GM12878 (cell line): Measurements from ENCODE around the gene MAML2. TPM values are rescaled to one million over a fixed set of nuclear protein-coding genes. Genes with fewer than 3 reads are reported as not detected.

ENCODE experiments used
- ATAC-seq: fragments of 200-7000 bp; cut with Tn5 transposase; 3 replicates; pipeline ENCODE4 v1.9.1; 2020; ENCODE audit warnings: mild to moderate bottlenecking, moderate library complexity
- BruUV-seq: library from RNA; stranded (reverse); fragments of 400-500 nt; replicated peaks from 2 replicates; lab custom pipeline; 2021; lab: Mats Ljungman, UMichigan
- CTCF ChIA-PET: fragments of 300-600 bp; sonication (Branson Sonifier 250); formaldehyde crosslinking; extraction: SDS; loops from one replicate; lab custom pipeline; 2021; ENCODE audit warnings: inconsistent platforms; lab: Yijun Ruan, JAX
- POLR2A ChIA-PET: fragments of 350-600 bp; formaldehyde crosslinking; extraction: SDS; loops from one replicate; lab custom pipeline; 2021; ENCODE audit warnings: inconsistent platforms; lab: Charles Lee
- RAD21 ChIA-PET: fragments of 300-600 bp; sonication (Branson Sonifier 250); formaldehyde crosslinking; loops from one replicate; lab custom pipeline; 2023; ENCODE audit warnings: antibody characterized with exemption; ENCODE audit not compliant: unreplicated experiment; lab: Charles Lee
- SMC1A ChIA-PET: fragments of 300-600 bp; sonication (Branson Sonifier 250); formaldehyde crosslinking; loops from one replicate; lab custom pipeline; 2023; ENCODE audit not compliant: unreplicated experiment, uncharacterized antibody; lab: Charles Lee
- DNase-seq: peaks from one replicate; pipeline ENCODE4 v3.0.0-alpha.2; 2011; ENCODE audit warnings: low read depth, low spot score
- FAIRE-seq: peaks from 3 replicates; lab custom pipeline; 2011; peaks lifted over from hg19 to GRCh38; lab: Jason Lieb, UNC
- H2AFZ ChIP-seq: 2 replicates; pipeline ENCODE4 v1.6.0; 2011; ENCODE audit warnings: low read depth, low read length, control low read depth; ENCODE audit not compliant: control insufficient read depth
- H3K27ac ChIP-seq: 2 replicates; pipeline ENCODE4 v1.5.1; 2011; ENCODE audit warnings: control low read depth; ENCODE audit not compliant: control insufficient read depth, insufficient read depth
- H3K27me3 ChIP-seq, 2 experiments: replicated peaks in 1 of 2; 2 replicates each; pipeline versions ENCODE4 v1.6.0 to v1.6.1; 2011; ENCODE audit warnings: low read length in 1 of 2; ENCODE audit not compliant: control insufficient read depth in 2 of 2, insufficient read depth in 2 of 2
- H3K36me3 ChIP-seq, 2 experiments: 2 replicates each; pipeline ENCODE4 v1.5.1; 2011; ENCODE audit warnings: low read length in 1 of 2; ENCODE audit not compliant: control insufficient read depth in 2 of 2, insufficient read depth in 2 of 2
- H3K4me1 ChIP-seq: 2 replicates; pipeline ENCODE4 v1.6.1; 2011; ENCODE audit warnings: mild to moderate bottlenecking, low read length, moderate library complexity, mixed read lengths; ENCODE audit not compliant: control insufficient read depth, insufficient read depth
- H3K4me2 ChIP-seq: 2 replicates; pipeline ENCODE4 v1.6.0; 2011; ENCODE audit warnings: control low read depth; ENCODE audit not compliant: control insufficient read depth, insufficient read depth
- H3K4me3 ChIP-seq: fragments of 200-600 bp; sonication (generic); 2 replicates; pipeline ENCODE4 v1.5.1; 2016
- H3K79me2 ChIP-seq: 2 replicates; pipeline ENCODE4 v1.6.0; 2011; ENCODE audit warnings: low read length; ENCODE audit not compliant: control insufficient read depth, insufficient read depth
- H3K9ac ChIP-seq: 2 replicates; pipeline ENCODE4 v1.8.0; 2011; ENCODE audit warnings: low read length, control low read depth, mixed read lengths; ENCODE audit not compliant: control insufficient read depth, insufficient read depth
- H3K9me3 ChIP-seq: replicated peaks from 3 replicates; pipeline ENCODE4 v1.5.1; 2011; ENCODE audit warnings: mild to moderate bottlenecking, low read length; ENCODE audit not compliant: control insufficient read depth, insufficient read depth
- H4K20me1 ChIP-seq: 2 replicates; pipeline ENCODE4 v1.6.0; 2011; ENCODE audit not compliant: control insufficient read depth, insufficient read depth
- DPF2 ChIP-seq: fragments of 450-650 bp; IDR thresholded peaks from 2 replicates; pipeline ENCODE4 v1.6.1; 2017; ENCODE audit warnings: mild to moderate bottlenecking
- ELK1 ChIP-seq: IDR thresholded peaks from 2 replicates; pipeline ENCODE4 v1.6.1; 2012; ENCODE audit warnings: low read depth, low read length, improper control_type of control experiment
- EP300 ChIP-seq, 2 experiments: fragments of 150-350 bp in 1 of 2; IDR thresholded peaks; 2 replicates each; pipeline ENCODE4 v1.6.1; 2011 to 2012; ENCODE audit warnings: low read depth in 2 of 2, low read length in 2 of 2, borderline replicate concordance in 1 of 2, improper control_type of control experiment in 1 of 2, inconsistent platforms in 1 of 2; ENCODE audit not compliant: control insufficient read depth in 1 of 2
- FOXM1 ChIP-seq: IDR thresholded peaks from 2 replicates; pipeline ENCODE4 v1.6.1; 2012; ENCODE audit warnings: low read depth, mild to moderate bottlenecking, inconsistent platforms, low read length, moderate library complexity
- HDAC2 ChIP-seq: fragments of 200-600 bp; sonication (generic); IDR thresholded peaks from 2 replicates; pipeline ENCODE4 v1.6.1; 2017
- IRF3 ChIP-seq: fragments of 450-650 bp; IDR thresholded peaks from 2 replicates; pipeline ENCODE4 v1.6.1; 2014; ENCODE audit warnings: mild to moderate bottlenecking
- MXI1 ChIP-seq: fragments of 150-350 bp; IDR thresholded peaks from 2 replicates; pipeline ENCODE4 v1.6.1; 2011; ENCODE audit warnings: low read depth, mild to moderate bottlenecking, inconsistent platforms, low read length, improper control_type of control experiment
- NRF1 ChIP-seq: conservative IDR thresholded peaks from 2 replicates; pipeline ENCODE4 v1.6.1; 2011; ENCODE audit warnings: mild to moderate bottlenecking, low read depth, low read length, improper control_type of control experiment
- POLR2AphosphoS2 ChIP-seq: IDR thresholded peaks from 2 replicates; pipeline ENCODE4 v1.6.1; 2011; ENCODE audit warnings: low read depth, mild to moderate bottlenecking, low read length, improper control_type of control experiment, moderate library complexity
- RB1 ChIP-seq: fragments of 450-650 bp; formaldehyde crosslinking; IDR thresholded peaks from 2 replicates; pipeline ENCODE4 v1.6.1; 2017; ENCODE audit warnings: mild to moderate bottlenecking, borderline replicate concordance
- STAT1 ChIP-seq: fragments of 450-650 bp; conservative IDR thresholded peaks from 2 replicates; pipeline ENCODE4 v1.6.1; 2014; ENCODE audit warnings: antibody characterized with exemption, mild to moderate bottlenecking
- SUPT20H ChIP-seq: IDR thresholded peaks from 2 replicates; pipeline ENCODE4 v1.6.1; 2011; ENCODE audit warnings: low read depth, mild to moderate bottlenecking, low read length, moderate library complexity, borderline replicate concordance; ENCODE audit not compliant: control insufficient read depth
- TAF1 ChIP-seq: IDR thresholded peaks from 2 replicates; pipeline ENCODE4 v1.6.1; 2011; ENCODE audit warnings: mild to moderate bottlenecking, low read depth, low read length, borderline replicate concordance
- ZBED1 ChIP-seq: IDR thresholded peaks from 2 replicates; pipeline ENCODE4 v1.6.1; 2016; ENCODE audit warnings: borderline replicate concordance
- ZNF217 ChIP-seq: fragments of 450-650 bp; IDR thresholded peaks from 2 replicates; pipeline ENCODE4 v1.6.1; 2017; ENCODE audit warnings: antibody characterized with exemption, mild to moderate bottlenecking
- ZNF592 ChIP-seq: fragments of 450-650 bp; IDR thresholded peaks from 2 replicates; pipeline ENCODE4 v1.6.1; 2017; ENCODE audit warnings: mild to moderate bottlenecking, moderate library complexity
- WGBS: methylation state at CpG from one replicate; pipeline ENCODE4 v1.1.6; 2016; ENCODE audit warnings: low lambda C conversion rate; ENCODE audit not compliant: insufficient replicate concordance, insufficient coverage; ENCODE audit errors: missing lambda C conversion rate; 5-methylcytosine and 5-hydroxymethylcytosine counted together
- in situ Hi-C: fragments of 300-500 bp; cut with MboI; formaldehyde crosslinking; loops from 9 replicates; pipeline ENCODE4 v1.14.3; 2018; ENCODE audit warnings: mixed read lengths
- intact Hi-C: fragments of 100-400 bp; cut with micrococcal nuclease; formaldehyde crosslinking; loops from one replicate; pipeline ENCODE4 v1.14.2; 2022; ENCODE audit not compliant: unreplicated experiment
- polyA plus RNA-seq, 11 experiments: library from polyadenylated mRNA; depleted of rRNA in 4 of 11; unstranded in 6 of 11; stranded (reverse) in 5 of 11; fragments of >200 nt; fragmentation: Nextera tagmentation in 4 of 11; fragmentation: Illumina TruSeq in 1 of 11; extraction: Ambion mirVana in 4 of 11; extraction: Trizol in 1 of 11; gene quantifications; 1 replicate in 1 of 11; 2 replicates in 10 of 11; pipeline versions ENCODE4 v1.2.1 to v1.2.3, GENCODE V29; 2011 to 2016; ENCODE audit warnings: inconsistent platforms in 2 of 11, missing spikeins in 2 of 11, low read depth in 1 of 11
- total RNA-seq, 4 experiments: library from RNA; depleted of rRNA in 3 of 4; stranded (reverse); fragments of >200 nt in 3 of 4; fragmentation: Illumina TruSeq in 1 of 4; extraction: Trizol in 1 of 4; gene quantifications; 2 replicates each; pipeline versions ENCODE4 v1.2.1 to v1.2.3, GENCODE V29; 2013 to 2021

MAML2 gene
- total and polyA plus RNA-seq, 10 of the 15 experiments (the other 5 are each of a cell fraction or from before 2014, with no cell fraction given) = 2.5 to 15.1 (median 12.0) TPM

- ATAC-seq (no peak), DNase-seq (no peak), FAIRE-seq (no peak)
- ChIA-PET SMC1A (interaction anchor here (0.9 to 2.3 kb wide), 4 partner anchors 19 to 83 kb away, joined by 3 to 5 read pairs (median 4); partner anchors contain the start of gene MAML2), POLR2A (interaction anchor here (1.6 kb wide), 1 partner anchor 17 kb away, joined by 6 read pairs; no protein-coding TSS in a partner anchor), RAD21 (interaction anchor here (1.0 kb wide), 2 partner anchors 79 to 154 kb away, joined by 3 to 5 read pairs; no protein-coding TSS in a partner anchor), CTCF (interaction anchor here (4.2 kb wide), 1 partner anchor 81 kb away, joined by 32 read pairs; the partner anchor contains the start of gene MAML2)
- WGBS = 97% methylated on average over 2 of the region's 2 CpGs
- Histone ChIP-seq H3K4me3 (no peak overlapping the region), H3K9me3 (no peaks in the 10 kb centered on the region), H3K4me2 (no peak overlapping the region), H4K20me1 (no peaks in the 10 kb centered on the region), H3K27me3 (no peaks in the 10 kb centered on the region), H3K27ac (no peak overlapping the region), H3K4me1 (peaks cover 44% of the 10 kb centered on the region), H3K9ac (no peak overlapping the region), H2AFZ (no peak overlapping the region), H3K79me2 (peaks cover 42% of the 10 kb centered on the region)
- BruUV-seq = no TSS peak
- in situ Hi-C loops (no loop called here), intact Hi-C loops (no loop called here)
- no peak for TF ChIP-seq EP300 (IDR thresholded peaks at IDR 0.05; ENCODE audit: borderline replicate concordance in 1 of 2, control insufficient read depth in 1 of 2, low read depth in 2 of 2, low read length in 2 of 2)
- no peak for TF ChIP-seq STAT1
- no peak for TF ChIP-seq IRF3
- TF ChIP-seq POLR2AphosphoS2 = no peak
- TF ChIP-seq FOXM1 = no peak
- no peak for TF ChIP-seq ZBED1
- TF ChIP-seq ELK1 = no peak
- TF ChIP-seq RB1 = no peak
- no peak for TF ChIP-seq SUPT20H
- TF ChIP-seq DPF2 = no peak
- no peak for TF ChIP-seq ZNF217
- TF ChIP-seq TAF1 = no peak
- no peak for TF ChIP-seq HDAC2
- TF ChIP-seq NRF1 = no peak
- no peak for TF ChIP-seq MXI1
- TF ChIP-seq ZNF592 = no peak
- TF ChIP-seq, all 136 proteins: peak for 0
- no peaks in the 10 kb centered on the region for H3K36me3 ChIP-seq
Observed at GRCh38 chr11:96260532-96260931, 82.5 kb downstream of the MAML2 start.
